Measurements from ENCODE around the gene FTO.

Gene FTO

DNA sequence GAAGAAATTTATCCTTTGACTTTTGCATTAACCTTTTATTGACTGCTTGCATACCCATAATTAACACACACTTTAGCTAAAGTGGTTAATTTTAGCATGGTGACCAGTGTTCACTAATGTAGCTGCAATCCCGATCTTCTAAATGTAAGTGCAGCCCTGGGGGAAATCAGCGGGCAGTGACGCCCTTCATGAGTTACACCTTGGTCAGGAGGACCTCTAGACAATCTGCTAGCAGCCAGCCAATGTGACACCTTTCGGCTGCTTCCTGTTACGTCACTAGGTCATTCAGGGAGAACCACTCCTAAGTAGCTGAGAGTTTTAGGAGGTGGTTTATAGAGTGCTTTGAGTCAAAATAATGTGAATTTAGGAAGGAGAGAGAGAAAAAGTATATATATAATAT is 402.1 kb downstream of the FTO start:
- no peak for DNase-seq

GRCh38 chr16:54107583-54108202 is 403.7 kb downstream of the FTO start:
- no peak for DNase-seq

DNA sequence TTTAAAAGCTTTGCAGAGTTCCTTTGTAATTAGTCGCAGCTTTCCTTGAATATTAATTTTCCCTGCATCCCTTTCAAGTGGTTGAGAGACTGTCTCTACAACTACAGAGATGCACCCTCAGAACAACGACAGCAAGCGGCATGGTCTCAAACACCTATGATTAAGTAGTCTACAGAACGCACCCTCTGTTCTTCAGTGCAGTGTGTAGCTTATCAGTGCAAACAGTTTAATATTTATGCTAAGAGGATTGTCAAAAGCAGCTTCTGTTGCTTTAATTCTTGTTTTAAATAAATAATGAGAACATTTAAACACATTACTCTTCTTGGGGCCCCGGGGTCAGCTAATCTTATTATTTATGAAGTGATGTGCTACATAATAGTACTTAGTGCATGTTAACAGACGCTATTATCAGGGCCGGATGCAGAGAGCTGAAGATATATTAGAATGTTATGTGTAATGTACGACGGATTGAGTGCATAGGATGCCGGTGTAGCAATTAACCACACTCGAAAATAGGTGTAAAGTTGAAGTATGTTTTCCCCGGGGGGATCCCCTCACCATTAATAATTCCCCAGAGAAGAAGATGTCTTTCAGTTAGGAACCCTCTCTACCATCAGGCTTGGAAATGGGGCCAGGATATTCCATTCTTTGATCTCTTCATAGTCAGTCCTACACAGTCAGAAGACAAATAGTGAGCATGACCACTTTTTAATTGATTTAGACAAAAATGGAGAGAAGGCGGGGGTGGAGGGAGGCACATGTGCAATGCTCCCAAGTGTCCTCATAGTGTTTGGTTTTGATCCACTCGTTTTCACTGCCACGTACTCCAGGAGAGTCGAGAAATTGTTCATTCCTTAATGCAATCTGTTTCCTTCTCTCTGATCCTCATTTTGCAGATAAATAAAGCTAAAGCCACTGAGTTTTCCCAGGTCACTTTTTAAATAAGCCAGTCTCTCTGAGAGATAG is 406.3 kb downstream of the FTO start:
- DNase-seq = no peak

- DNase-seq = no peak
These were observed 408.7 kb downstream of the FTO start for GRCh38 chr16:54112451-54113206.

DNA sequence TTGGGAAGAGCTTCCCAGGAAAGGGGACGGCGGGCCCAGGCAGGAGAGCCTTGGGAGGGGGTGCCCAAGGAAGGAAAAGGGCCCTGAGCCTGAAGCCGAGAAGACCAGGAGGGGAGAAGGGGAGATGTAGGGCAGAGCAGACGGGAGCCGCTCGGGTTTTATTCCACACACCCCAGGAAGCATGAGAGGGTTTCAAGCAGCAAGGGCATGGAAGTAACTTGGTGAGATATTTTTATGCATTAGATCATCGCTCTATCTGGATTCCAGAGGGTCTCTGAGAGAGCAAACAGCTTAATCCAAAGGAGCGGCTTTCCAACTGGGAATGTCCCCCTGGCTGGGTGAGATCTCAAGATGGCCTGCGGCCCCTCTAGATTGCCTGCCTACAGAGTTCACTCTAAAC is 411.6 kb downstream of the FTO start:
- DNase-seq = no peak

DNA sequence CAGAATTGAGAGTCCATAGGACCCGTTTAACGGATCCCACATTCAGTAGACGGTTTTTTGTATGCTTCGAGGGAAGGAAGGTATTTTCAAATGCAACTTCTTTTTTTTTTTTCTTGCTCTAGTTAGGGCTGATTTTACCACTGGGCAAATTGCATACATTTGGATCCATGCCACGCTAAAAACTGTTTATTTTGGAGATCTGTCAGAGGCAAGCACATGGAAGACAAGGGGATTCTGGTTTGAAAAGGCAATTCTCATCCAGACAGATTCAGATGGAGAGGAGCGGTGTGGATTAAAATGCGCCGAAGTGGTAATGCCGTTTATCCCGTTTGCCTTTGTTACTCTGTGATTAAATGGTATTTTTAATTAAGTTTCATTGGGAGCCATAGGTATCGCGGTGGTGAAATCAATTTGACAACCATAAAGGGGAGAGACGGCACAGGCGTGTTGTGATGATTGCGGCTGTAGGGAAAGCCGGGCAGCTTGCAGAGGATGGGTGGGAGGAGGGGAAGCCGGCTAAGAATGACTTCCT is 412.2 kb downstream of the FTO start:
- DNase-seq = no peak

DNA sequence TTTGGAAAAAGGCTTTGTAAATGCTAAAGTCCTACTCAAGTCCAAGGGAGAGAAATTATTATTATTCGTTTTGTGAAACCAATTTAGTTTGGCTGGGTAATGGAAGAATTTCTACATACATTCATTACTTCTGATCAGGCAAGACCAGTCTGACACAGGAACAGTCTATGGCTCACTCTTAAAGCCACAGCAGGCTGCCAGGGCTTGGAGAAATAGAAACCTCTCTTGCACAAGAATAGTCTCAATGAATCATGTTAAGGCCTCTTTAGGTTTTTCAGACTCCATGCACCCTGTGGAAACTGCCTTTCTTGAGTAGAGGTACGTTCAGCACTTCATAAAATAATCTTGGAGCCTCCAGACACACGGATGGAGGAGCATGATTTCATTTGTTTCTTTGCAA is 414.9 kb downstream of the FTO start:
- DNase-seq = no peak

GRCh38 chr16:54120846-54121480 is 417.0 kb downstream of the FTO start:
- DNase-seq = no peak

- DNase-seq = no peak
These were observed 417.8 kb downstream of the FTO start for GRCh38 chr16:54121539-54122295.

DNA sequence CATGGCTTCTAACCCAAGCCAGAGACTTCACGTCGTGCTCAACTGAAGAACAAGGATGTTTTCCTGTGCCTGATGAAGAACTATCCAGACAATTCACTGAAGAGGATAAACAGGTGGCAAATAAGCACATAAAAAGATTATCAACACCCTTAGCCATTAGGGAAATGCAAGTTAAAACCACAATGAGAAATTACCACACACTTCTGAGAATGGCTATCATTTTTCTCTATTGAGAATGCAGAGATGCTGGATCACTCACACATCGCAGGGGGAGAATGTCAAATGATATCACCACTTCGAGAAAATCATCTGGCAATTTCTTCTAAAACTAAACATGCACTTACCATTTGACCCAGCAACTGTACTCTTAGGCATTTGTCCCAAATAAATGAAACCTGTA is 419.8 kb downstream of the FTO start:
- DNase-seq = no peak

DNA sequence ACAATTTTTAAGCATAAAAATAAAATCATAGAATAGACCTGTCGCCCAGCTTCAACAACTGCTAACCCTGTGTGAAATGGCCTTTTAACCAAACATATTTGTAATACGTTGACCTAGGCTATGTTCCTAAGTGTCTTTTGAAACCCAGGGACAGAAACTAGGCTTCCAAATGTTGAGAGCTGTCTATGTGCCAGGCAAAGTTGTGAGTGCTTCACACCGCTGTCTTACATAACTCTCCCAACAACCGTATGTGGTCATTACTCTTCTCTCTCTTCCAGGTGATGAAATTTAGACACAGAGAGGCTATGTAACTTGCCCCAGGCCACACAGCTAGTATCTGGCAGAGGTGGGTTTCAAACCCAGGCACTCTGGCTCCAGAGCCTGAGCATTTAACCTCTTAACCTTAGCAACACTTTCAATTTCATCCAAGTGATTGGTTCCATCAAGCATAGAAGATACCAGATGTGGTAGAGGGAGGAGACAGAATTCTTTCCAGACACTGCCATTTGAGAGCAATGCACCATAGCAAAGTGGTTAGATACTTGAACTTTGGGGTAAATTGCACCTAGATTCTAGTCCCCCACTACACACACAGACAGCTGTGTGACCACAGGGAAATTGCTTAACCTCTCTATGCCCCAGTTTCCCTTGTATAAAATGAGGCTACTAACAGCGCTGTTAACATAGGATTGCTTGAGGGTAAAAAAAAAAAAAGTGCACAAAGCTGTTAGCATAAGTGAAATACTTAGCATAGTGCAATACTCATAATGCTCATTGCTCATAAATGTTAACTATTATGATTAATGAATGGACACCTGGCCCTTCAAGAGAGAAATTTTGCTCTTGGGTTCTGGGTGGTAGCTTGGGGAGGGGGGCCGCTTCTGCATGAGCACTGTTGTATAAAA is 422.0 kb downstream of the FTO start:
- DNase-seq = no peak

DNA sequence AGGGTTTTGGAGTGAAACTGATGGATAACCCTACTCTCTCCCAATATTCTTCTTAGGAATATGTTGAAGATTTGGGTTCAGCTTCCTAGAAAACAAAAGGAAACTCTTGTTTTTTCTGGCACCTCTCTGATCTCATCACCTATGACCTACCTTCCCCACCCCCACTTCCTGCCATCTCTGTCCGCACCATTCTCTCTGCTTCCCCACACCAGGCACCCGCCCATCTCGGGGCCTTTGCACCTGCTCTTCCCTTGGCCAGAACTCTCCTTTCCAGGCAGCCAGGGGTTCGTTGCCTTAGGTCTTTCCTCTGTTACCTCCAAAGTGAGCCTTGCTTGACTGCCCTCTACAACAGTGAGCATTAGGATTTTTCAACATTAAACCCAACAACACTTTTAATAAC is 423.0 kb downstream of the FTO start:
- no peak for DNase-seq

DNA sequence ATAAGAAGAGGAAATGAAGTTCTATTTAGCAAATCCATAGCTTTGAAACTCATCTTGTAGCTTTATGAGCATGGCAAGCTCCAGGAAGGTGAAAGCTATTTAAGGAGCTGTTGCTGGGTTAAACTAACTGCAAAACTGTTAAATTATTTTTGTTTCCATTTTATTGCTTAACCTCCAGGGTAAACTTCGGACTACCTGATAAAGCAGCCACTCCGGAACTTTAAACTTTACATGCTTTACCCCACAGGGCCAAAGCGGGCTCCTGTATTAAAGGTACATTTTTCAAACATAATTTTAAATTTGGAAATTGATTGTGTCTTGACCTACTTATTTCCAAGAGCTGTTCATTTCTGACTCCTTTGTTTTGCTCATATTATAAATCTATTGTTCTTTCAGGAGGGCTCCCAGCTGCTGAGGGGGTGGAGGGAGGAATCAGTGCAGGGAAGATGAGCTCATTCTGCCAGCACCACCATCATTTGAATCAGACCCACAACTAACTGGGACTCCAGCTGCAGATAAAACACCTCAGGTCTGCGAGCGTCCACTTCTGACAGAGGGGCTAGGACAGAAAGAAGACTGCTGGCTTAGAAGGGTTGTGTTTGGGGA is 424.8 kb downstream of the FTO start:
- no peak for DNase-seq

DNA sequence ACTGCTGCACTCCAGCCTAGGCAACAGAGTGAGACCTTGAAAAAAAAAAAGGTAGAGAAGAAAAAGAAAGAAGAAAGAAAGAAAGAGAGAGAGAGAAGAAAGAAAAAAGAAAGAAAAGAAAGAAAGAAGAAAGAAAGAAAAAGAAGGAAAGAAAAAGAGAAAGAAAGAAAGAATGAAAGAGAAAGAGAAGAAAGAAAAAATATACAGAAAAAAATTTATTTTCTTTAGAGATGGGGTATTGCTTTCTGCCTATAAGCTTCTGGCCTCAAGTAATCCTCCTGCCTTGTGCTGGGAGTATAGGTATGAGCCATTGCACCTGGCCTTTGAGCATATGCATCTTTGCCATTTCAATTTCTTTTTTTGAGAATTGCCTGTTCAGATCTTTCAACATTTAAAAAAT is 425.9 kb downstream of the FTO start:
- no peak for DNase-seq

DNA sequence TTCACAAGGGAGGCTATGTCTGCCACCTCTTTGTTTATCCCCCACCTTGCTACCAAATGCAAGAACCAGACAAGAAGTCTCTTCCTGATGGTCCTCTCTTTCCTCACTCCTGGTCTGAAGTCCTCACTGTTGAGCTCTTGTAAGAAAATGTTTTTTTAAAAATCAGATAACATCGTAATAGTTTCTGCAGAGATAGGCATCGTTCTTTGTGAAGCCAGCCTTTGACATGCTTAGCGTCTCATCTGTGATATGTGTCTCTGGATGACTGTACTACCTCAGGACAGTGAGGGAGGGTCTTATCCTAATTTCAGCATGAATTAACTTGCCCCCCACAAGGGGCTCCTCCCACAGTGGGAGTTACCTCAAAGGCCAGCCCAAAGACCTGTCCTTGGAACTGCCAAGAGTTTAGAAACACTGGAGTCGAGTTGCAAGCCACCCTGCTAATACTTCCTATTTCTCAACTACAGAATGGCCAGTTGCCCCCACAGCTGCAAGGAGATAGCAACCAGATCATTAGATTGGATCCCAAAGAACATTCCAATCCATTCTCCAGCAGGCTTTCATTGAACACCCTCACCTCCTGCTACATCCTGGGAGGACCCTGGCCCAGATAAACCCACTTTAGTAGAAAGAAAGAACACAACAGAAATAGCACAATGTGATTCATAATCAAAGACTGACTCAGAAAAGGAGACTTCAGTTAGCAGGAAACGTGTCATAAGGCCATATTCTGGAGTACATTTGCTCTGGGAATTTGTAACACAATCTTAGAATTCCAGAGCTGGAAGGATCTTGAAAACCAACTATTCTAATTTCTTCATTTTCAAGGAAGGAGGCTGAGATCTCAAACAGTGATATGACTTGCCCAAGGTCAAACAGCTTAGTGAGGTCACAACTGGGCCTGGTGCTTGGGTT is 431.7 kb downstream of the FTO start:
- DNase-seq = no peak

- DNase-seq = no peak
These were observed 432.3 kb downstream of the FTO start for GRCh38 chr16:54136276-54136625.

DNA sequence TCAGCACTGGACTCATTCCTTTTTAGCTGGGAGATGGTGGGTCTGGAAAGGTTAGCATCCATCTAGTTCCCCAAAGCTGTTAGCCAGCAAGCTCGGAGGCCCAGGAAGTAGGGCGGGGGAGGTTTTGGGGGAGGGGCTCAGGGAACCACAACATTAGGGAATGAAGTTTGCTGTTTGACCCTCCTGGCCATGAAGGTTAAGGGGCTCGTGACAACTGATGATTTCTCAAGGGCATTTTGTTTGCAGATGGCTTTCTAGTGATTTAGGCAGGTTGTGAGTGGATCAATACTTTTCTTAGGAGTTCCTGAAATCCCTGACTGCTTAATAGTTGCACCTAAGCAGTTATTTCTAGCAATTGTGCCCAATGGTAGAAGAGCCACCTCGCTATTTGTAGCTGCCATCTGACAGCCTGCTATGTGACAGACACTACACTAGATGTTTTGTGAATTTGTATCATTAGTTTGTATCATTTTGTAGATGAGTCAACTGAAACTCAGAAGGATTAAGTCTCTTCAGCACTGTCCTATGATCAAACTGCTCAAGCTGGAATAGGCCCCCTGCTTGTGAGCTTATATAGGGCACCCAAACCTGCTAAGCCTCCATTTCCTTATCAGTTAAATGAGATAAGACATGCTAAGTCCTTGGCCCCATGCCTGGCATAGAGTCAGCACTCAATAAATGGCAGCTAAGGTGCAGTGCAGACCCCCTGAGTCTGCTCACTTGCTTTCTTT is 436.3 kb downstream of the FTO start:
- no peak for DNase-seq

GRCh38 chr16:54140788-54141136 is 436.8 kb downstream of the FTO start:
- DNase-seq = no peak

- DNase-seq = no peak
These were observed 438.8 kb downstream of the FTO start for GRCh38 chr16:54142787-54143186.

All from NCI-H2107 (cell line).